ENCODE data around the gene YRDC.

The YRDC gene

GRCh38 chr1:37765916-37766664 lies 41.9 kb downstream of the YRDC start:
- DNase-seq (peak; percentile 48), ATAC-seq (peak; percentile 83)

GRCh38 chr1:37764888-37765441 lies 43.0 kb downstream of the YRDC start, which contains the start of gene EPHA10:
Gene EPHA10 (minus strand): TSS chr1:37765120. CDS start chr1:37765066, 54 bp downstream.
- DNase-seq (no peak), ATAC-seq (no peak)

DNA sequence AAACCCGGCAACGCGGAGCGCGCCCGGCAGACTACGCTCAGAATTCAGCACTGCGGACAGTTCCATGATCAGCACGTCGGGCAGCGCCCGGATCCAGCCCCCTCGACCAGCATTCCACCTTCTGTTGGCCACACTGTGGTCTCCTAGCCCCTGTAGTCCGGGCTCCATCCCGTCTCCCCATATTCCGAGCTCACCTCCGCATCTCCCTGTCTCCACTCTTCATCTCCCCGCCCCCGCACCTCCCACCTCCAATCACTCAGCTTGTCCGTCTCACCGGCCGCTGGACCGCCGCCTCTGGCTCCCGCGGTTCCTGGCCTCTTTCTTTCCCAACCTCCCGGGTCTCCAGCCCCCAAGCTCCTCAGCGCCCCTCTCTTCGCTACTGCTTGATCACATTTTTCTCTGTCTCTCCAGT lies 43.6 kb downstream of the YRDC start:
- DNase-seq (peak; percentile 69), ATAC-seq (no peak)

- ATAC-seq, result no peak
- no peak for DNase-seq
Observed at GRCh38 chr1:37763791-37764413, 44.1 kb downstream of the YRDC start.

DNA sequence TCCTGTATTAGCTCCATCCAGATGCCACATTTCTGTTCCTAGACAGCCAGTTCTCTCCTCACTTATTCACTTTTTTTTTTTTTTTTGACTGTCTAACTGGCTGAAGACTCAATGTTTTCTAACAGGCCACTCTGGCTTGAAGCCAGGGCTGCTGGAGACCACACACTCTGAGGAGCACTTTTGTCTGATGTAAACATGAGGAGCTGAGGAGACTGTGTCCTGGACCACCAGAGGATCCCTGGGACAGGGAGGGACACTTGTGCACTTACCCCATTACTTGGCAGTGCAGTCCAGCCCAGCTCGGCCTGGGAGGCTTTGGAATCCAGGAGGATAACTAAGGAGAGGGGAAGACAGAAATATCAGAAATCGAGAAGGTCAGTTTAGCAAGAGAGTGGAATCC lies 45.5 kb downstream of the YRDC start:
- no peak for ATAC-seq
- DNase-seq, result no peak

DNA sequence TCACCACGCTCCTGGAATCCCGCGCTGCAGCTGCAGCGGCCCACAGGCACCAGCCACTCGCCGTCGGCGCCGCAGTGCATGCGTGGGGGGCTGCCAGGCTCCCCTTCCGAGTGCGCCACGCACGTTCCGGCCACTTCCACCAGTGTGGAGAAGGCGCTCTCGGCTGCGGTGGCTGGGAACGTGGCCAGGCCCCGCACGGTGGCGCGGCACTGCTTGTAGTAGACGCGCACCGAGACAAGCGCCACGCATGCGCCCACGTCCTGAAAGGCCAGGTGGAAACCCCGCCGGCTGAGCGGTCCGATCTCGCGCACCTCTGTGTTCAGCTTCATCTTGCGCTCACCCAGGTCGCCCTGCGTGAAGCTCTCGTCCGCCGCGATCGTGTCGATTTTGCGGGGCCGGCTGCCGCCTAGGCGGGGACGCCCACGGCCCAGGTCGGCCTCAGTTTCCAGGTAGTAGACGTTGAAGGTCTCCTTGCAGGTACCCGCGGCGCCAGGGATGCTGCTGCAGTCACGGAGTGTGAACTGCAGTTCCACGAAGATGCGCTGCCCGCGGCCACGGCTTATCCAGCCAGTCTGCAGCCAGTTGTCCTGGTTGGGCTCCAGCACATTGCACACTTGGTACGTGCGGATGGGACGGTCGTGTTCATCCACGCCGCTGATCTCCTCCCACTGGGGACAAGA lies 46.5 kb downstream of the YRDC start:
- ATAC-seq (no peak), DNase-seq (no peak)

GRCh38 chr1:37759451-37759850 lies 48.6 kb downstream of the YRDC start:
- DNase-seq (no peak), ATAC-seq (no peak)

DNA sequence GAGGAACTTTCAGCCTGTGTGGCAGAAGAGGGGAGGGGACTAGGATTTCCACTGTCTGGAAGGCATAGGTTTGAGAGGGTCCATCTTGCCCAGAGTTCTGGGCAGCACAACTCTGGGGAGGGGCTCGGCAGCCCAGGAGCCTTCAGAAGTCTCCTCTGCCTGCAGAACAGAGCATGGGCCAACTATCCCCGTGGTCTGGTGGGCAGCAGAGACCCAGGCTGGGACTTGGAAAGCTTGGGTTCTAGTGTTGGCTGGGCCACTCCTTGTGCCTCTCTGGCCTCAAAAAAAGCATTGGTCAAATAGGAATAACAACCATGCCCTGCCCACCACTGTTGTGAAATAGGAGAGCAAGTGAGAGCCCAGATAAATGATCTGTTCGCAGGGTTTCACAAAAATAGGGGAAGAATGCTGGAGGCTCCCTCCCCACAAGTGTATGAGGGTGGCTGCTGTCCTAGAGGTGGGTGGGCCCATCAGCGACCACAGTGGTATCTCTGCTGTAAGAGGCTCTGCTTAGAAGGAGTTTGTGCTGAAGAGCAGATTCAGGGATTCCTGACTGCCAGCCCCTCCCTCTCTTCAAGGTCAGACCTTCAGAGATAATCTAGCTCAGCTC lies 52.0 kb downstream of the YRDC start:
- DNase-seq, result no peak
- ATAC-seq, result no peak

- peak; percentile 35 for DNase-seq
Observed at GRCh38 chr1:37755290-37755689, 52.7 kb downstream of the YRDC start.

DNA sequence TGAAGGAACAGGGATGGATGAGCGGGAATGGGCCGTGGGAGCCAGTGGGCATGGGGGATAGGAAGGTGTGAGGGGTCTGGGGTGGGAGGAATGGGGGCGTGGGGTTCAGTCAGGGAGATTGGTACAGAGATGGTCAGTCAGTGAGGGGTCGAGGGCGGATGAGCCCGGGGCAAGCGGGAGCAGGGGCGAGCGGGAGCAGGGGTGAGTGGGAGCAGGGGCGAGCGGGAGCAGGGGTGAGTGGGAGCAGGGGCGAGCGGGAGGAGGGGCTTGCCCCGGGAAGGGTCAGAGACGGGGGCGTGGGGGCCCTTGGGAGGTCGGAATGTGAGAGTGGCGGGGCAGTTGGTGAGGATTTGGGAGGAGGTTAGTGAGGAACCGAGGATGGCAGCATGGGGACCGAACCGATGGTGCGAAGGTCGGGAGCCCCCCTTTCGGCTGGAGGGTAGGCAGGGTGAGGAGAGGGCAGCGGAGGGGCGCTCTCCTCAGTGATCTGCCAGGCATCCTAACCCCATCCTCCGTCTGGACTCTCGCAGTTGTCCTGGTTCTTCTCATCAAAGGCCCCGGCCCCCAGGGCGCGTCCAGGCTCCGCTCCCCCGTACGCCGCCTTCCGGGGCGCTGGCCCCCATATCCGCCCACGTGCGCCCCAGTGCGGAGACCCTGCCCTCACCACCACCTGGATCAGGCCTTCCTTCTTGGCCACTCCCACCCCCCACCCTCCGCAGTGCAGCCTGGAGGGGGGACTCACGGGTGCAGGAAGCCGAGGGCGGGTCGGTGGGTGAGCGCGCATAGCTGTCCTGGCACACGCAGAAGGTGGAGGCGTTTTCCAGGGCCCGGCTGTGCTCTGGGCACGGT lies 54.3 kb downstream of the YRDC start:
- ATAC-seq (no peak), DNase-seq (no peak)

More at GRCh38 chr1:37755290-37755689, 52.7 kb downstream of the YRDC start:
- peak; percentile 80 for ATAC-seq
